Hindlimb muscle (tissue), 1 donor: Measurements from ENCODE around the gene NSD2. TPM values are rescaled to one million over a fixed set of nuclear protein-coding genes. Genes with fewer than 3 reads are reported as not detected.
"Not testable (repeated sequence)": the region's sequence is repeated elsewhere in the genome, so short reads cannot be mapped to it uniquely, and the experiment has no call there.

Experiments
- DNase-seq: peaks from one replicate; pipeline ENCODE4 v3.0.0-alpha.2; 2013
- polyA plus RNA-seq: library from polyadenylated mRNA; unstranded; fragments of 120-200 nt; gene quantifications from one replicate; pipeline ENCODE4 v1.2.1, GENCODE V29; 2013; ENCODE audit not compliant: insufficient read length

The NSD2 gene
- polyA plus RNA-seq, 1 donor: 43.9 TPM

DNA sequence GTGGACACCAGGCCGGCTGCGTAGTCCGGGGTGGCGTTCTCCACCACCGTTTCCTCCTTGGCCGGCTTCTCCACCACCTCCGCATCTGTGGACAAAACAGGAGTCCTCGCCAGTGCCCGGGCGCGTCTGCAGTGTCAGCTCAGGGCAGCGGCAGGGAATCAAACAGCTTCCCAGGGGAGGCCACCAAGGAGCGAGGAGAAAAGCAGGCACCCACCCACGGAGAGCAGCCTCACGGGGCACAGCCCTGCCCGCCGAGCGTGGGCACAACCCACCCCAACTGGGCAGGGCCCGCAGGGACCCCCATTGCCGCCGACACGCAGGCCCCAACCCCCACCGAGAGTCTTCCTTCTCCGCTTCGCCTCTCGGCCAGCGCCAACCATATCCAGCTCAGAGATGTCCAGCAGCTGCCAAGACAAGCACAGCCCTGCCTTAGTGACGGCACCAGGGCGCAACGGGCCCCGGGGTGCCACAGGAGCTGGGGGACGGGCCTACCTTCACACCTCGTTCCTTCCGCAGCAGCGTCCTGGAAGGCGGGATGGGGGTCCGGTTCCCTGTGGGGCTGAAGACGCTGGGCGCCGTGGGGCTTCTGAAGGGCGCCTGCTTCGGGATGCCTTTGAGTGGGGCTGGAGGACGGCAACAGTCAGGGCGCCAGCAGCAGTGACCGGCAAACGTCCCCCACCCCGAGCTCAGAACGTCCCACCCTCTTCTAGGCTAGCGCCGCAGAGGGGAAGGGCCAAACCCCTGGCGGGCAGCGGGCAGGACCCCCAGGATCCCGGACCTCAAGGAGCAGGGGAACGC lies 114.8 kb downstream of the NSD2 start:
- DNase-seq: no peak

DNA sequence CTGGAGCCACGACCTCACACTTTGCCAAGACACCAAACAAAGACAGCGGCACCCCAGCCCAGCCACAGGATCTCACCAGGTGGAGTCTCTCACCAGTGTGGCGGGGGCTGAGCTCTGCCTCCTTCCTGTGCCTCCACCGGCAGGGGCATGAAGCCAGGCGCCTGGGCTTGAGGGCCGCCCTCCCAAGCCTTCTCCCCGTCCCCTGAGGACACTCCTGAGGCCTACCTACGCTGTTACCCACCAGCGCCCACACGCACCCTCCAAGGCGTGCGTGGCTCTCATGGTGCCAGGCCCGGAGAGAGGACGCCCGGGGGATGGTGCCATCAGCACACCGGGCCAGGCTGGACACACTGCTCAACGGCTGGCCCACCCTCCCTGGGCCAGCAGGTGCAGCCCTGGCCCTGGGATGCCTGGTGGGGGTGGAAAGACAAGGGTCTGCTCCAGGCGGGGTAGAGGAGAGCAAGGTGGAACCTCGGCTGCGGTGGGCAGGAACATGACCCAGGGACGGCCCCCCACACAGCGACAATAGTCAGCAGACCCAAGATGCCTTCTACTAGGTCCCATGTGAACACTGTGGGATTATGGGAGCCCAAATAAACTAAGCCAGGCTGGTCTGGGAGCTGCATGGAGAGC lies 115.5 kb downstream of the NSD2 start:
- DNase-seq: no peak

DNA sequence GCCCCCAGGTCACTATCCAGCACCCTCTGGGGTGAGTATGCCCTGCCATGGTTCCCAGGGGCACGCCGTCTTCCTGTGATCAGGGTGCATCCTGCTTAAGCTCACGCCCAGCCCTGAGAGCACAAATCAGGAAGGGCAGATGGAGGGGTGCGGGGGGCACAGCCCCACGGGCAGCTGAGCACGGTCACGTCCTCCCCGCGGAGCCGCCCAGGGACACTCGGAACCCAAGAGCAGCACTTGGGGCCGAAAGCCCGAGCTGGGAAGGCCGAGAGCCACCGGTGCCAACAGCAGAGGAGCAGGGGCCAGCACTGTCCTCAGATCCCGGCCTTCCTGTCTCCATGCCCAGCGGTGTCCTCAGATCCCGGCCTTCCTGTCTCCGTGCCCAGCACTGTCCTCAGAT lies 116.1 kb downstream of the NSD2 start:
- DNase-seq: no peak

DNA sequence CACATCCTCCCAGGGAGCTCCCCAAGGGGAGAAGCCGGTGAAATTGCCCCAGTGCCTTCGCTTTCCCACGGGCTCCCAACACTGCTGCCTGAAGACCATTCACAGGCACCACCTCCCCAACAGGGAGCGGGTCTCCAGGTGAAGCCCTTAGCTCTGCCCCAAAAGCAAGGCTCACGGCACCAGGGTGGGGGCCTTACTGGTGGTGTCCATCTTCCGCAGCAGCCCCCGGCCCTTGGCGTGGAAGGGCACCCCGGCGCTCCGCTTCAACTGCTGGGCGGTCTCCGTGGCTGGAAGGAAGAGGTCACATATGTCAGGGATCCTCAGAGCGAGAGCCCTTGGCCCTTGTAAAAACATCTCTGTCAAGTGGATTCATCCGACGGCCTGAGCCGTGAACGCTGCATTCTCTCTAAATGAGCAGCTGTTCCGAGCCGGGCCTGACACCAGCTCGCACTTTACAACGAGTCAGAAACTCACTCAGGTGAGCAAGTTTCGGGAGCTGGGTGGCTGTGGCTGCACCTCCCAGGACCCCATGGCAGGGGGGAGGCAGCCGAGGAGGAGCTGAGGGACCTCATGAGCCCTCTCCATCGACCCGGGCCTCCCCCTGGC lies 116.6 kb downstream of the NSD2 start:
- DNase-seq: no peak

DNA sequence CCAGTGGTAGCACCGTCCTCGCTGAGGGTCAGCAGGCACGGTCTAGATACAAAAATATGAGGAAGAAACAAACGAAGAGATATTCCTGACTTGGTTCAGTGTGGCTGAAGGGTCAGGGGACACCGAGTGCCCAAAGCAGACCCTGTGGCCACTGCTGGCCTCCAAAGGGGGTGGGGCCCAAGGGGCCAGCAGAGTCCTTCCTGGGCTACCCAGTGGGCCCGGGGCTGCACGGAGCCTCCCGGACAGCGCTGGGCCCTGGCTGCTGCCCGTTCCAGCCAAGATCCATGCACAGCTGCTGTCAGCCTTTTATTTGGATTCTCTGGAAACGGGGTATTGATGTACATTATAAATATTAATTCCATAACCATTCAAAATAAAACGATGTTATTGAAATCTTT lies 117.1 kb downstream of the NSD2 start:
- no peak for DNase-seq

DNA sequence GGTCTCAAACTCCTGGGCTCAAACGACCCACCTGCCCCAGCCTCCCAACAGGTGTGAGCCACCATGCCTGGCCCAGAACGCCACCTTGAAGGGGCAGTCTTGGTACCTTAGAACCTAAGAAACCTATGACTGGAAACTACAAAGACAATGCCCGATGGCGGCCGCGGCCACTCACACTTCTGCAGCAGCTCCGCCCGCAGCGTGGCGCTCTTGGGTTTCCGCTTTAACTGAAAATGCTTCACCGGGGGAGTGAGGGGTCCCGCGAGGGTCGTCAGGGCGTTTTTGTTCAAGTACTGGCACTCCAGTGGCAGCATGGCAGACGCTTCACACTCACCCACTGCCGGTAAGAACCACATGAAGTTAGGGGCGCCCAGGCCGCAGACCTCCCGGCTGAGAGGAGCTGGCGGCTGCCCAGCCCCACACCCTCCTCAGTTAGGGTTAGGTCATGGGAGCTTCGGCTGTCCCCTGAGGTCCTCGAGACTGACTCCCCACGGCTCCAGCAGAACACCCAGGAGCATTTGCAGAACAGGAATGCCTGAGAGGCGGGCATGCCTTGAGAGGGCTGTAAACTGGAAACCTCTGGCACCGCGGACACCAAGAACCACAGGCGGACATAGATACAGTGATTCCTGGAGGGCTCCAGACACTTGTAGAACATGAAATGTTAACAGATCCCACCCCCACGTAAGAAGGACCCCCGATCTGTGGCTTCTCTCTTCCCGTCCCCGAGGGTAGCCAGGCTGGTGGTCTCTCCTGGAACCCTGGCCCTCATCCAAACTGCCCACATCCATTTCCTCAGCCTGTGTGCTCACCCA lies 118.5 kb downstream of the NSD2 start:
- DNase-seq: no peak

DNA sequence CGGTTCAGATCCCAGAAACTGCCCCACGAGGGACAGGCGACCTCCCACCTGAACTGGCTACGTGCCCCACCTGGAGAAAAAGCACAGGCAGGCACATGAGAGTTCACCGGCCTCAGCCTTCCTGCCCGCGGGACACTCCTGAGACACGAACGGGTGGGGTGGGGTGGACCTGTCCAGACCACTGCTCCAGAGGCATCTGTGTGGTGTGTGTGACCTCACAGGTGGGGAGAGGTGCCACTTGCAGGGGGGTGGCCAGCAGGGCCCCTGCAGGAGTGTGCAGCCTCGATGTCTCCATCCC lies 119.1 kb downstream of the NSD2 start:
- DNase-seq: no peak

DNA sequence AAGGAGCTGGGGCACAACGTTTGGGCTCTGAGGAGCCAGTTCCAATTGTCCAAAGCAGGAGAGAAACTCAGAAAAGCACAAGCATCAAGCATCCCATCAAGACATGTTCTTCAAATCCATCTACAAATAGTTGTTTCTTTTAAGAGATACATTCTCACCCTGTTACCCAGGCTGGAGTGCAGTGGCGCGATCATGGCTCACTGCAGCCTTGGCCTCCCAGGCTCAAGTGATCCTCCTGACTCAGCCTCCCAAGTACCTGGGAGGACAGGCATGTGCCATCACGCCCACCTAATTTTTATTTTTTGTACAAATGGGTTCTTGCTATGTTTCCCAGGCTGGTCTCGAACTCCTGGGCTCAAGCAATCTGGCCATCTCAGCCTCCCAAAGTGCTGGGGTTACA lies 119.5 kb downstream of the NSD2 start:
- DNase-seq: no peak

DNA sequence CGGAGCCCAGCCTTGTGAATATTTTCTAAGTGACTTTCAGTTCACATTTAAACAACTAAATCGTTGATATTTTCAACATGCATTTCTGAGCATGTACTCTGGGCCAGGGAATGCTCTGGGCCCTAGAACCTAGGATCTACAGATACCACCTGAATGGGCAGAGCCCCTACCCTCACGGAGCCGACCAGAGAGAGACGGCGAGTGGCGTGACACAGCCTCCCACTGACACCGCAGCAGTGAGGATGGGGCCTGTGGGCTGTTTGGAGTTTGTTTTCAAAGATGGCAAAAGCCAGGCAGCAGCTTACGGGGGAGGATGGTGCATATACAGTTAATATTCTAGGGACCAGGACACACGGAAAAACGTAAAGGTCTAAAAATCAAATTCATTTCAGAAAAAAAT lies 119.9 kb downstream of the NSD2 start:
- DNase-seq: no peak

DNA sequence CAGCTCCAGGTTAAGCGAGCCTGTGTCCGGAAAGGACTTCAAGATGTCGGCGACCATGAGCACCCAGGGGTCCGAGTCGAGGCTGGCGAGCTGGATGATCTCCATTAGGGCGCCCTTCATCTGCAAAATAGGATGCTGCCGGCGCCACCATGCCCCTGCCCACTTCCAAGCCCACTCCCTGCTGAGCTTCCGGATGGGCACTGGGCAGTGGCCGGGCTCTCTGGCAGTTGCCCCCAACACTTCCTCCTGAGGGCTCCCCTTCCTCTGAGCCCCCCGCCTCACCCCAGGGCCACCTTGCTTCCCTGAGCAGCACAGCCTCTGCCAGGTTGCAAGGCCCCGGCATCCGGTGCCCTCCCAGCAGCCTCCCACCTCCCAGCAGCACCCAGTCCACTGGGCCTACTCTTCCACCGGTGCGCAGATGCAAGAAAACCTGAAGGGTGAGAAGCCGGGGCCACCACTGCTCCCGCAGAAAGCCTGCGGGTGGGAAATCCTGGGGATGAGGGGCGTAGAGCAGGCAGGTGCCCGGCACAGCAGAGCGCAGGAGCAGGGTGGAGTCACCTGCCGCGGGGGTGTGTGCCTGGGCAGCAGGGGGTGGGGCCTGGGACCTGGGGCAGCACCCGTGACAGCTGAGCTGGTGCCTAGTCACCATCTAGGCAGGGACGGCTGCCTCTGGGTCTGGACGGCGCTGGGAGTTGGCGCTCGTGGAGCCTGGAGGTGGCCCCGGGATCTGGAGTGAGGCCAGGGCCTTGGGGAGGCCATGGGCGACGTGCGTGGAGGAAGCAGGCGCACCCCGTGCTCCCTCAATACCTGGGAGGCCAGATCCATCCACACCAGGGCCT lies 120.6 kb downstream of the NSD2 start:
- no peak for DNase-seq

DNA sequence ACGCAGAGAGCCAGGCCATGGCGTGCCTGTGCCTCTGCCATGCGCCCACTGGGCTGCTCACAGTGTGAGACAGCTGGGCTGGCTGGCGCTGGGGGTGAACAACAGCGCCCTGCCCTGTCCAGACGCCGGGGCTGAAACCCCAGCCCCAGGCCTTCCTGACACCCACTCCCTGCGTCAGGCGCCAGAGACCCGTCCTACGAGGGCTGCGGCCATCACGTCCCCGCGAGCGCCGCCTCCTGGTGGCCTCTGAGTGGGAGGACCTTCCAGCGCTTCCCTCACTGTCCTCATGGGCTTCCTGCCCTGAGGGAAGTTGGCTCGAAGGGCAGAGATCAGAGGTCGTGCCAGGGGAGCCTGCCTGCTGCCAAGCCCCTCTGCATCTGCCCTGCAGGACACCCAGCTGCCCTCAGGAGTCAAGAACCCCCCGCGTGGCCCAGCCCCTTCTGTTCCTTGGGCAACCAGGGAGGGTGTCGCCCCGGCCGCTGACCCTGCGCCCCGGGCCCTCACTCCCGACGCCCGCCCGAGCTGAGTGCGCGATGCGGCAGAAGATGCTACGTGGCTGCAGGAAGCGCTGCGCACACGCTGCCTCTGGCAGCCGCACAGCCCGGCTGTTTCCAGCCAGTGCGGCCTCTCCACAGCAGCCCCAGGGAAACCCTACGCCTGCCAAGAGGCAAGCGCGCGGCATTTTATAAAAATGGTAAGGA lies 121.4 kb downstream of the NSD2 start:
- peak; percentile 75 for DNase-seq

DNA sequence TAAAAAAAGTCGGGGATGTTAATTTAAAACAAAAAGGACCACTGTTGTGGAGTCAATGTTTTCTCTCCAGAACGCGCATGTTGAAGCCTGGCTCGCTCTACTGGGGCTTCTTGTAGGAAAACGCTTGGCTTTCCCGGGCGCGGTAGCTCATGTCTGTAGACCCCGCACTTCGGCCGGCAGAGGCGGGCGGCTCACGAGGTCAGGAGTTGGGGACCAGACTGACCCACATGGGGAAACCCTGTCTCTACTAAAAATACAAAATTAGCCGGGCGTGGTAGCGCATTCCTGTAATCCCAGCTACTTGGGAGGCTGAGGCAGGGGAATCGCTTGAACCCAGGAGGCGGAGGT lies 122.0 kb downstream of the NSD2 start:
- no peak for DNase-seq

DNA sequence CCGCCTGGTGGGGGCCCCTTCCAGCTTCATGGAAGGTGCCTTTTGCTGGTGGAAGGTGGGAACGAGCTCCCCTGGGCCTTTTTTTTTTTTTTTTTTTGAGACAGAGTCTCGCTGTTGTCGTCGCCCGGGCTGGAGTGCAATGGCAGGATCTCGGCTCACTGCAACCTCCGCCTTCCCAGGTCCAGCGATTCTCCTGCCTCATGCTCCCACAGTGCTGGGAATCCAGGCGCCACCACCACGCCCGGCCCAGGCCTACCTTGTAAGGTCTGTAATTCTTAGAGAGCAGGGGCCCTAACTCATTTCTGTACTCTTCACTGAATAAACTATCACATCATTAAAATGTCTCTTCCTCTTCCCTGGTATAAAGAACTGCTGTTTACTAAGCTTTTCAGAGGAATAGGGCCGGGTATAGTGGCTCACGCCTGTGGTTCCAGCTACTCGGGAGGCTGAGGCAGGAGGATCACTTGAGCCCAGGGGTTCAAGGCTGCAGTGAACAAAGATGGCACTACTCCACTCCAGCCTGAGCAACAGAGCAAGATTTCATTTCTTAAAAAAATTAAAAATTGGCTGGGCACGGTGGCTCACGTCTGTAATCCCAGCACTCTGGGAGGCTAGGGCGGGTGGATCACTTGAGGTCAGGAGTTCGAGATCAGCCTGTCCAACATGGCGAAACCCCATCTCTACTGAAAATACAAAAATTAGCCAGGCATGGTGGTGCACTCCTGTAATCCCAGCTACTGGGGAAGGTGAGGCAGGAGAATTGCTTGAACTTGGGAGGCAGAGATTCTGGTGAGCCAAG lies 122.7 kb downstream of the NSD2 start:
- DNase-seq: not testable (repeated sequence)

DNA sequence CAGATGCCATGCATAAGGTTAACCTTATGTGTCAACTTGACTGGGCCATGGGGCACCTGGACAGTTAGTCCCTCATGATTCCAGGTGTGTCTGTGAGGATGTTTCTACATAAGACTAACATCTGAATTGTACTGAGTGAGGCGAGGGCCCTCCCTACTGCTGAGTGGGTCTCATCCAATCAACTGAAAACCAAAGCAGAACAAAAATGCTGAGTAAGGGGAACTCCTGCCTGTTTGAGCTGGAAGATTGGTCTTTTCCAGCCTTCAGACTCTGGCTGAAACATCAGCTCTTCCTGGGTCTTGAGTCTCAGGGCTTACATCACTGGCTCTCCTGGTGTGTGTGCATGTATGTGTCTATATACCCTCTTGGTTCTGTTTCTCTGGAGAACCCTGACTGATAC lies 123.7 kb downstream of the NSD2 start:
- no peak for DNase-seq

DNA sequence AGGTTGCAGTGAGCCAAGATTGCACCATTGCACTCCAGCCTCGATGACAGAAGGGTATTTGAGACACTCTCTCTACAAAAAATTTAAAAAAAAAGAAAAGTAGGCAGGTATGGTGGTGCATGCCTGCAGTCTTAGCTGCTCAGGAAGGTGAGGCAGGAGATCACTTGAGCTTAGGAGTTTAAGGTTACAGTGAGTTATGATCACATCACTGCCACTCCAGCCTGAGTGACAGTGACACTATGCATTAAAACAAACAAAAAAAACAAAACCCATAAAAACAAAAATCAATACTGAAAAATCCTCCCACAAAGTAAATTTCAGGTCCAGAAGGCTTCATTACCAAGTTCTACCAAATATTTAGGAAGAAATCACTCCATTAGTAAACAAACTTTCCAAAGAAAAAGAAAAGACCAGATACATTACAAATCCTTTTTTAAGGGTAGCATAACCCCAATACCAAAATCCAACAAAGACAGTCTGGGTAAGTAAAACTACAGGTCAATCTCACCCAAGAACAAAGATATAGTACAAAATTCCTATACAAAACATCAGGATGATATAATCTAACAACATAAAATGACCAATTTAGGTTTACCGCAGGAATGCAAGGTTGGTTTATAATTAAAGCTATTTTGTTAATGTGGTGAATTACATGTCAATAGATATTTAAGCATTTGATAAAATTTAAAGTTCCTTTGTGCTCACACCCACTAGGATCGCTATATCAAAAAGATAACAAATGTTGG lies 125.8 kb downstream of the NSD2 start:
- no peak for DNase-seq

DNA sequence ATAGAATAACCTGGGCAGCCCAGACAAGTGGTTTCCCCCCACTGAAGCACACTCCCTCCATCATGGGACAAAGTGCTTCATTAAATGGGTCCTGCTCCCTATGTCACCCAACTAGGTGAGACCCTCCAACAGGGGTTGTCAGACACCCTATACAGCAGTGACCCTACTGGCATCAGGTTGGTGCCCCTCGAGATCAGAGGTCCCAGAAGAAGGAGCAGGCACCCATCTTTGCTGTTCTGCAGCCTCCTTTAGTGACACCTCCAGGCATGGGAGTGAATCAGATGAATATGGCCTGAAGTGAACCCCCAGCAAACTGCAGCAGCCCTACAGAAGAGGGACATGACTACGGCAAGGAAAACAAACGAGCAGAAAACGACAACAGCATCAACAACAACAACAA lies 126.5 kb downstream of the NSD2 start:
- no peak for DNase-seq

DNA sequence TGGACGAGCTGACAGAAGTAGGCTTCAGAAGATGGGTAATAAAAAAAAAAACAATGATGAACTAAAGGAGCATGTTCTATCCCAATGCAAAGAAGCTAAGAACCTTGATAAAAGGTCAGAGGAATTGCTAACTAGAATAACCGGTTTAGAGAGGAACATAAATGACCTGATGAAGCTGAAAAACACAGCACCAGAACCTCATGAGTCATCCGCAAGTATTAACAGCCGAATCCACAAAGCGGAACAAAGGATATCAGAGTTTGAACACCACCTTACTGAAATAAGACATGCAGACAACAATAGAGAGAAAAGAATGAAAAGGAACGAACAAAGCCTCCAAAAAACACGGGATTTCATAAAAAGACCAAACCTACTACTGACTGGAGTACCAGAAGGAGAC lies 127.1 kb downstream of the NSD2 start:
- DNase-seq: no peak

DNA sequence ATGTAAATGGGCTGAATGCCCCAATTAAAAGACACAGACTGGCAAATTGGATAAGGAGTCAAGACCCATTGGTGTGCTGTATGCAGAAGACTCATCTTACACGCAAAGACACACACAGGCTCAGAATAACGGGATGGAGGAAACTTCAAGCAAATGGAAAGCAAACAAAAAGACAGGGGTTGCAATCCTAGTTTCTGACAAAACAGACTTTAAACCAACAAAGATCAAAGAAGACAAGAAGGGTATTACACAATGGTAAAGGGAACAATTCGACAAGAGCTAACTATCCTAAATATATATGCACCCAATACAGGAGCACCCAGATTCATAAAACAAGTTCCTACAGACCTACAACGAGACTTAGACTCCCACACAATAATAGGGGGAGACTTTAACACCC lies 128.1 kb downstream of the NSD2 start:
- DNase-seq: not testable (repeated sequence)

DNA sequence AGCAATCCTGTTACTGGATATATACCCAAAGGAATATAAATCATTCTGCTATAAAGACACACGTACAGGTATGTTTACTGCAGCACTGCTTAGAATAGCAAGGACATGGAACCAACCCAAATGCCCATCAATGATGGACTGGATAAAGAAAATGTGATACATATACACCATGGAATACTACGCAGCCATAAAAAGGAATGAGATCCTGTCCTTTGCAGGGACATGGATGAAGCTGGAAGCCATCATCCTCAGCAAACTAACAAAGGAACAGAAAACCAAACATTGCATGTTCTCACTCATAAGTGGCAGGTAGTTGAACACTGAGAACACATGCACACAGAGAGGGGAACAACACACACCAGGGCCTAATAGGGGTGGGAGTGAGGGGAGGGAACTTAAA lies 132.2 kb downstream of the NSD2 start:
- DNase-seq: not testable (repeated sequence)

DNA sequence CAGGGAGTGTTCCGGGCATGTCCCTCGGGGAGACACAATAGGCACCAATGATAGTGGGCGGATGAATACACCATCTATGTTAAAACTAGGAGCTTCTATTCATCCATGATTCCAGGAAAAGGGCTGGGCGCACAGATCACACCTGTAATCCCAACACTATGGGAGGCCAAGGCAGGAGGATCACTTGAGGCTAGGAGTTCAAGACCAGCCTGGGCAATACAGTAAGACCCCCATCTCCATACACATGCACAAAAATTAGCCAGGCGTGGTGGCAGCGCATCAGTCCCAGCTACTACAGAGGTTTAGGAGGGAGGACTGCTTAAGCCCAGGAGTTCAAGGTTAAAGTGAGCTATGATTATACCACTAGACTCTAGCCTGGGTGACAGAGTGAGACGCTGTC lies 135.2 kb downstream of the NSD2 start:
- DNase-seq: no peak
